Subcutaneous adipose tissue (tissue), 4 donors: Measurements from ENCODE around the gene CALML6. TPM values are rescaled to one million over a fixed set of nuclear protein-coding genes. Genes with fewer than 3 reads are reported as not detected.

Experiments
- total RNA-seq, 4 donors: library from RNA; depleted of rRNA; stranded (reverse); fragments of >200 nt; gene quantifications; one replicate each; pipeline ENCODE4 v1.1.0, GENCODE V29; 2016
- TF ChIP-seq, protein P1 (sequence below): fragments of 450-650 bp; IDR thresholded peaks from one replicate; pipeline ENCODE4 v1.5.1; 2016; ENCODE audit warnings: low read depth, mild to moderate bottlenecking, control low read depth, antibody characterized with exemption, moderate library complexity

Gene CALML6
- total RNA-seq, 4 donors from 2014 or later, result 1.3 TPM; not detected in 3

DNA sequence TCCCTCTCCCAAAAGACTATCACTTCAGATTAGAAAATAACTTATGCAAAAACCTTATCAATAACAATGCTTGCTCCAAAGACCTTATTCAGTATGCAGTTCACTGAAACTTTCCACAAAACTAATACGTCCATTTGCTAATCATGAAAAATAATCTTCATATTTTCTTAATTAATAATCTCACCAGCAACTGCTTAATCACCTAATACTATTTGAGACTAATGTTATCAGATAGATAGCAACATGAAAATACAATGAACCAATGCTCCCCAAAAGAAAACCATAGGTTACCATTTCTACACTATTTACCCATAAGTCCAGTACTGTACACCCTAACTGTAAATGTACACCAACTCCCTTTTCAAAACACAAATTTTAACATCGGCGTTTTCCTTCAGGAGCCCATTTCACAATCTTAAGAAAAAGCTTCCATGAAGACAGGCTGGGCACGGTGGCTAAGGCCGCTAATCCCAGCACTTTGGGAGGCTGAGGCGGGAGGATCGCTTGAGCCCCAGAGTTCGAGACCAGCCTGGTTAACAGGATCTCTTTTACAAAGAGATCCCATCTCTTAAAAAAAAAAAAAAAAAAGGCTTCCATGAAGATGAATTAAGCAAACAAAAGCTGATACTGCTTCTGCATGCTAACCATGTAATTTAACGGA lies 25.8 kb upstream of the CALML6 start:
- TF ChIP-seq, protein P1, sequence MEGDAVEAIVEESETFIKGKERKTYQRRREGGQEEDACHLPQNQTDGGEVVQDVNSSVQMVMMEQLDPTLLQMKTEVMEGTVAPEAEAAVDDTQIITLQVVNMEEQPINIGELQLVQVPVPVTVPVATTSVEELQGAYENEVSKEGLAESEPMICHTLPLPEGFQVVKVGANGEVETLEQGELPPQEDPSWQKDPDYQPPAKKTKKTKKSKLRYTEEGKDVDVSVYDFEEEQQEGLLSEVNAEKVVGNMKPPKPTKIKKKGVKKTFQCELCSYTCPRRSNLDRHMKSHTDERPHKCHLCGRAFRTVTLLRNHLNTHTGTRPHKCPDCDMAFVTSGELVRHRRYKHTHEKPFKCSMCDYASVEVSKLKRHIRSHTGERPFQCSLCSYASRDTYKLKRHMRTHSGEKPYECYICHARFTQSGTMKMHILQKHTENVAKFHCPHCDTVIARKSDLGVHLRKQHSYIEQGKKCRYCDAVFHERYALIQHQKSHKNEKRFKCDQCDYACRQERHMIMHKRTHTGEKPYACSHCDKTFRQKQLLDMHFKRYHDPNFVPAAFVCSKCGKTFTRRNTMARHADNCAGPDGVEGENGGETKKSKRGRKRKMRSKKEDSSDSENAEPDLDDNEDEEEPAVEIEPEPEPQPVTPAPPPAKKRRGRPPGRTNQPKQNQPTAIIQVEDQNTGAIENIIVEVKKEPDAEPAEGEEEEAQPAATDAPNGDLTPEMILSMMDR, result no peak

DNA sequence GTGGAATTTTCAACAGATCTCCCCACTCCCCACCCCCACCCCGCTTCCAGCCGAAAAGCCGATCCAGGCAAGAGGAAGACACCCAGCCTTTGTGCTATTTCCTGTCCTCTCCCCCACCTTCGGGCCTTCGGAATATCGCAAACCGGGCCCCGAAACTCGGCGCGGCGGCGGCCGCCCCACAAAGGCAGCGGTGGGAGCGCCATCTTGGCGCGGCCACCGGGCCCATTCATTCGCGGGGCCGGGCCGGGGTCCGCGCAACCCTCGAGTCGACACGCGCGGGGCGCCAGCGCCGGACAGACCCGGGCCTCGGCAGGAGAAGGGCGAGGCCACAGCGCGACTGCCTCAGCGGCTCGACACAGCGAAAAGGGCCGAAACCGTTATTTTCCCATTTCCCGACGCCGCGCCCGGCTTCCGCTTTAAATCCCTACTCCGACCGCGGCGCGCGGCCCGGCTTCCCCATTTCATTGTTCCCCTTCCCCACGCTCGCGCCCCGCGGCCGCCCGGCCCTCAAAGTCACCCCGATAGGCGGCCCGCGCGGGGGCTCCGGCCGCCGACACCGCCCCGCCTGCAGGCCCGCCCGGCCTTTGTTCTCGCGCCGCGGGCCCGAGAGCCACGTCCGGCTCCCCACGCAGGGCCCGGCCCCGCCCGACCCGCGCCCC lies 25.1 kb upstream of the CALML6 start:
- TF ChIP-seq, protein P1, result no peak

DNA sequence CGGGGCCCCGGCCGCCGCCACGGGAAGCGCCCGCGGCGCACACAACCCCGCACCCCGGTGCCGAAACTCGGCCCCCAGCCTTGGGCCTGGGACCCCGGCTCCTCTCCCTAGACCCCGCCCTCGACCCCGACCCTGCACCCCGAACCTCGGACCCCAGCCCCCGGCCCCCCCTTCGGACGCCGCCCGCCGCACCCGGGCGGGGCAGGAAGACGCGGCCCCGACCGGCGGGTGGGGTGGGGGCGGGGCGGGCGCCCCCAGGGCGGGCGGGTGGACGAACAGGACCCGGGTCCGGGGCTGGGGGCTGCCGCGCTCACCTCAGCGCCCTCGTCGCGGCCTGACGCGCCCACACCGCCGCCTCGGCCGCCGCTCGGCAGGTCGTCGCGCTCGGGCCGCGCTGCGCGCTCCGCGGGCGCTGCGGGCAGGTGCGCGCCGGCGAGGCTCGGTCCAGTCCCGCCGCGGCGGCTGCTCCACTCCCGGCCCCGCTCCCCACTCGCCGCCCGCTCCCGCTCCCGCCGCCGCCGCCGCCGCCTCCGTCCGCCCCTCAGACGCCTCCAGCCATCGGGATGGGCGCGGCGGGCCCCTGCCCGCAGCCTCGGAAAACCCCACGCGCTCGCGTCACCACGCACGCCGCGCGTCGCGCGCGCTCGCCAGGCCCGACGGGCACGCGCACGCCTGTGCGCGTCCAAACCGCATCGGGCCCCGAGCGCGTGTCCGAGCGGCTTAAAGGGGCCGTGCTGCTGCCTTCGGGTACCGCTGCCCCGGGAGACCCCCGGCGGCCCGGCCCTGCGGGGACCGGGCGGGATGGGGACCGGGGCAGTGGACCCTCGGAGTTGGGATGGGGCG lies 24.3 kb upstream of the CALML6 start, which contains the start of gene GNB1:
Gene GNB1 (minus strand): TSS at position 582 of the 843 bp plus-strand sequence. CDS start 65,634 bp downstream, outside the sequence.
- TF ChIP-seq, protein P1, result no peak

DNA sequence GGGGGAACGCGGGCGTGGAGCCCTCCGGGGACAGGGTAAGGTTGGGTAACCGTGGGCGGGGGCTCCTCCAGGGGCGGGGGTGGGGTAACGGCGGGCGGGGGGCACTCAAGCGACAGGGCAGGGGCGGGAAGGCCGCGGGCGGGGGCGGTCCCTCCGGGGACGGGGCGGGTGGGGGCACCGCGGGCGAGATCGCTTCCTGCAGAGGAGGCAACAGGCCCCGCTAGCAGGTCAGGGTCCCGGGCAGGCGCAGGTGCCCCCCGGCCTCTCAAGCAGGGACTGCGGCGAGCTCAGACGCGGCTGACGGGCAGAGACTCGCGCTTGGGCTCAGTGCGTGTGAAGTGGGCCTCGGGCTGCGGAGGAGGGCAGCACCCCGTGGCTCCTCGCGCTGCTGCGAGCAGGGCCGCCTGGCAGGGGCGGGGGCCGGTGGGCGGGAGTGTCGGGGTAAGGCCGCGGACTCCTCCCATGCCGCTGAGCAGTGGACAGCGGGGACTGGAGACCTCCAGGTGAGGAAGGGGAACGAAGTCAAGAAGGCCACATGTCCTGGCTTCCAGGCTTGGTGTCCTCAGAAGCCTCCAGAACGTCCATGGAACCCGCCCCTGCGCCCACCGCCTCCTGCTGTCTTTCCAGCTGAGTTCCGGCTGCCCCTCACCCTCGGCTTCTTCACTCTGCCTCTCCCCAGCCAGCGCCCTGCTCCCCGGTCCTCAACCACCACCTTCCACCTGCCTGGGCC lies 23.5 kb upstream of the CALML6 start:
- TF ChIP-seq, protein P1, result no peak

DNA sequence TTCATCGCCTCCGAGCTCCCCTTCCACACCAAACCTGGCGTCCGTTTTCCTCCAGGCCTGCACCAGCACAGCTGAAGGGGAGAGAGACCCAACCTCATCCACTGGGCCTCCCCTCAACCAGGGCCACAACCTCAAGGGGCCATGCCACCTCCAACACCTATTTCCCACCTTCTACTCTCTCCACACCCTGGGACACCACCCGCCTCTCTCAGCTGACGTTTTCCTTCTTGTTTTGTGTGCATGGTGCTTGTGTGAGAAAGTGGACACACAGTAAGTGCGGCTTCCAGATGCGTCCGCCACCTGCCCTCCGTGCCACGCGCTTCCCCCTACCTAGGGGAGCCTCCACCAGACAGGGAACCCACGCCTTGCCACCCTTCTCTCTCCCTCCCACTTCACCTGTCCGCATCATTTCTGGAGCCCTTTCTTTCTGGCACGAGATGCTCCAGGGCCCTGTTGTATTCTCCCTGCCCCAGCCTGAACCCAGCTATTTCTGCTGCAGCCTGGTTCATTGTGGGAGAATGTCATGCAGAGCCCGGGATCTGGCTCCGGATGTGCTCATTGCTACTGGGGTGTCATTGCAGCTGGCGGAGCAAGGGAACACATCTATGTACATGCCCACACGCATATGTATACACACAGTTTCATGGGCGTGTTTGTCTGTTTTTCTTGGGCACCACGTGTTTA lies 22.8 kb upstream of the CALML6 start:
- TF ChIP-seq, protein P1, result no peak

DNA sequence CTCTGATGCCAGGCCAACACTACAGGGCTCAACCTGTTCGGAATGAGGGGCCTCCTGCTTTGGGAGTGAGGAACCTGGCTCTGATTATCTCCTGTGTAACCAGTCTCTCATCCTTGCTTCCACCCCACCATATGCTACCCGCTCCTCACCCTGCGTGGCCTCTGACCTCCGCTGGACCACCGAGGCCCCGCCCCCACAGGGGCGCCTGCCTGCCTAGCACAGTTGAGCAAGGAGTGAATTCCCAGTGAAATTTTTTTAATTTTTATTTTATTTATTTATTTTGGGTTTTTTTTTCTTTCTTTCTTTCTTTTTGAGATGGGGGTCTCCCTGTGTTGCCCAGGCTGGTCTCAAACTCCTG lies 22.3 kb upstream of the CALML6 start:
- TF ChIP-seq, protein P1, result no peak
